HUES64 (cell line): Measurements from ENCODE around the gene ROBO2.

Experiments used
- H3K27ac ChIP-seq: 2 replicates; pipeline ENCODE4 v1.7.0; 2013; ENCODE audit warnings: low read depth, low read length, inconsistent platforms
- H3K27me3 ChIP-seq: 2 replicates; pipeline ENCODE4 v1.6.1; 2013; ENCODE audit warnings: mild to moderate bottlenecking, low read length; ENCODE audit not compliant: insufficient read depth
- H3K36me3 ChIP-seq: 2 replicates; pipeline ENCODE4 v1.6.1; 2013; ENCODE audit warnings: mild to moderate bottlenecking, low read length; ENCODE audit not compliant: insufficient read depth
- H3K4me1 ChIP-seq: 2 replicates; pipeline ENCODE4 v1.6.1; 2013; ENCODE audit warnings: mild to moderate bottlenecking, low read length, moderate library complexity; ENCODE audit not compliant: insufficient read depth
- H3K4me3 ChIP-seq: 2 replicates; pipeline ENCODE4 v1.5.1; 2013; ENCODE audit warnings: mild to moderate bottlenecking, low read length, moderate library complexity
- H3K9ac ChIP-seq: 2 replicates; pipeline ENCODE4 v1.6.1; 2013; ENCODE audit warnings: mild to moderate bottlenecking, low read depth, low read length
- H3K9me3 ChIP-seq: 2 replicates; pipeline ENCODE4 v1.6.1; 2013; ENCODE audit warnings: low read depth, low read length; ENCODE audit not compliant: insufficient read depth
- WGBS: fragments of 150-250, 120-280 bp; methylation state at CpG from one replicate; pipeline ENCODE4 v1.1.7; 2013; ENCODE audit warnings: missing lambda C conversion rate; 5-methylcytosine and 5-hydroxymethylcytosine counted together

Gene ROBO2

DNA sequence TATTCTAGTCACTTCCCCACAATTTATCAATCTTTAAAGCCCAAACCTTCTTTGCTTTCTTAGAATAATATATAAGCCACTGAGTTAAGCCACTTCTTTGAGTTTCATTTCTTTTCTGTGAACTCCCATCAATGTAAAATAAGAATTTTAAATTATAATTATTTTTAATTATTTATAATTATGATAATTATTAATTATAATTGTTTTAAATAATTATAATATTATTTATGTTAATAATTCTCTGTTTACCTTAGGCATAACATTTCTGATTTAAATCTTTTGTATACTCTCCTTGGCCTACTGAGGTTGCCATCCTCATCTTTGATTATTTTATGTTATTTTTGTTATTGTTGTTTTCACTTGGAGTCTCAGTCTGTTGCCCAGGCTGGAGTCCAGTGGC, 644.2 kb downstream of the ROBO2 start:
- H3K27ac ChIP-seq, result no peak overlapping the region
- 0 out of 2 replicates have a peak, but pooled peaks cover 6% of the 10 kb centered on the region for H3K36me3 ChIP-seq
- H3K9me3 ChIP-seq, result peaks cover 20% of the 10 kb centered on the region
- H3K4me3 ChIP-seq, result no peak overlapping the region
- no peak overlapping the region for H3K9ac ChIP-seq
- H3K27me3 ChIP-seq, result no peaks in the 10 kb centered on the region
- H3K4me1 ChIP-seq, result peaks cover 38% of the 10 kb centered on the region

- Histone ChIP-seq H3K4me1 (peaks cover 38% of the 10 kb centered on the region), H3K36me3 (0 out of 2 replicates have a peak, but pooled peaks cover 6% of the 10 kb centered on the region), H3K4me3 (no peak overlapping the region), H3K27me3 (no peaks in the 10 kb centered on the region), H3K9ac (no peak overlapping the region), H3K27ac (peak overlapping the region; percentile 71), H3K9me3 (peaks cover 20% of the 10 kb centered on the region)
- 75% methylated on average over 3 of the region's 3 CpGs for WGBS
Measured at GRCh38 chr3:77685713-77686112, 645.8 kb downstream of the ROBO2 start.

GRCh38 chr3:77686560-77686959, 646.7 kb downstream of the ROBO2 start:
- H3K27me3 ChIP-seq, result no peaks in the 10 kb centered on the region
- WGBS, result 12% methylated on average over 1 of the region's 2 CpGs
- H3K27ac ChIP-seq, result peak overlapping the region; percentile 71; the same call in 1 of the 2 replicates

GRCh38 chr3:77687545-77687944, 647.6 kb downstream of the ROBO2 start:
- H3K9ac ChIP-seq, result no peak overlapping the region
- H3K4me1 ChIP-seq, result peaks cover 38% of the 10 kb centered on the region
- H3K27me3 ChIP-seq, result no peaks in the 10 kb centered on the region
- peak overlapping the region; percentile 71 for H3K27ac ChIP-seq
- H3K9me3 ChIP-seq, result peaks cover 10% of the 10 kb centered on the region
- H3K36me3 ChIP-seq, result 0 out of 2 replicates have a peak, but pooled peaks cover 1% of the 10 kb centered on the region
- no peak overlapping the region for H3K4me3 ChIP-seq
- 36% methylated on average over 3 of the region's 3 CpGs for WGBS

More at GRCh38 chr3:77686560-77686959, 646.7 kb downstream of the ROBO2 start:
- H3K9me3 ChIP-seq, result peaks cover 20% of the 10 kb centered on the region
- H3K4me1 ChIP-seq, result peaks cover 38% of the 10 kb centered on the region
- H3K9ac ChIP-seq, result no peak overlapping the region
- 0 out of 2 replicates have a peak, but pooled peaks cover 6% of the 10 kb centered on the region for H3K36me3 ChIP-seq
- no peak overlapping the region for H3K4me3 ChIP-seq

DNA sequence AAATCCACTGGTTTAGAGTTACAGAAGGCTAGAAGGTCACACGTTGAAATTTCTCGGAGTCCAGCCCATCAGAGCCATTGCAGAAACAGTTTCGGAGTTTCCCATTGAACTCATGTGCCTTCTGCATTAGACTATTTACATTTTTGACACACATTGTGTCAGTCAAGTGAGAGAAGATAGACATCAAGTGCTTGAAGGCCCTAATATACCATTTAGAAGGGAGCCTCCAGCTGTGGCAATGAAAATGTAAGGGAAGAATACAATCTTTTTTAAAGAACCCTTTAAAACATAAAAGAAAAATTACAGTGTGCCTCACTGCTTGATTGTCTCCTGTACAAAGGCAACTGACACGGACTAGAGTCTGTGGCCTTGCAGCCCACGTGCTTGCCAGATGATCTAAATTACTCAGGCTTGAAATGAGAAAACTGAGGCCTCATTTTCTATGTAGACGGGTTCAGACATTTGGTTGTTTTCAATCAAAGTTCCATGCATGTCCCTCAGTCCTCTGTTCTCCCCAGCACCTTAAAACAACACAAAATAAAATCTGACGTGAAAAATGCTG, 650.5 kb downstream of the ROBO2 start:
- WGBS, result 92% methylated on average over 6 of the region's 7 CpGs
- no peaks in the 10 kb centered on the region for H3K9me3 ChIP-seq
- peaks cover 31% of the 10 kb centered on the region for H3K4me1 ChIP-seq
- no peak overlapping the region for H3K9ac ChIP-seq
- no peak overlapping the region for H3K4me3 ChIP-seq
- H3K36me3 ChIP-seq, result no peaks in the 10 kb centered on the region
- H3K27ac ChIP-seq, result no peak overlapping the region
- no peaks in the 10 kb centered on the region for H3K27me3 ChIP-seq

- 98% methylated on average over 2 of the region's 2 CpGs for WGBS
- no peaks in the 10 kb centered on the region for H3K9me3 ChIP-seq
- no peak overlapping the region for H3K27ac ChIP-seq
- H3K27me3 ChIP-seq, result no peaks in the 10 kb centered on the region
- no peaks in the 10 kb centered on the region for H3K36me3 ChIP-seq
- H3K4me3 ChIP-seq, result no peak overlapping the region
- no peak overlapping the region for H3K9ac ChIP-seq
- H3K4me1 ChIP-seq, result peaks cover 5% of the 10 kb centered on the region; the same call in 1 of the 2 replicates
Measured at GRCh38 chr3:77693147-77693546, 653.2 kb downstream of the ROBO2 start.

DNA sequence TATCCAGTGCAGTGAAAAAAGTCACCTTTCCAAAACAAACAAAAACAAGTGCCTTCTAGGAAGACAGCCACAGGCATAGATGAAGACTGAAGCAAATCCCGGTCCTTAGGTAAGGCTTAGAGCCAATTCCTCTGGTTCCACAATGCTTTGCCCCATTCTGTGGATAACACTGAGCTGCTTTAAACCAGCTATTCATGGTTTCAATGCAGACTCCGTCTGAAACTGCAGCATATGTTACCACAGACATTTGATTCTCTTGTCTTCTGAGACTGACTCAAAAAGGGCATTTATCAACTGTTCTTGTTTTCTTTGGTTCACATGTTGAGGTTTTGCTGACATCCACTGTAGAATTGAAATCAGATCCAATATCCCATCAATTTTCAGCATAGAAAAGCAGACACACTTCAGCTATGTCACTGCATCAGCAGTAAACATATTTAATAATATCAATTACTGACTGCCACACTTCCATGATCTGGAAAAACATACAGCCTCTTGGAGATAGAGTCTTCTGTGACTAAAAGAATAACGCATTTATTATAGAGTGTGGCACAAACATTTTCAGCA, 659.3 kb downstream of the ROBO2 start:
- no peak overlapping the region for H3K9ac ChIP-seq
- no peak overlapping the region for H3K27ac ChIP-seq
- H3K36me3 ChIP-seq, result no peaks in the 10 kb centered on the region
- WGBS, result 91% methylated on average over 2 of the region's 3 CpGs
- H3K4me3 ChIP-seq, result no peak overlapping the region
- H3K27me3 ChIP-seq, result no peaks in the 10 kb centered on the region
- H3K9me3 ChIP-seq, result no peaks in the 10 kb centered on the region
- H3K4me1 ChIP-seq, result no peaks in the 10 kb centered on the region; the same call in 1 of the 2 replicates
